Panc1 (cell line): ENCODE data around the gene NUP98.

ENCODE experiments used
- POLR2AphosphoS5 ChIP-seq: IDR thresholded peaks from 2 replicates; pipeline ENCODE4 v1.6.1; 2012; ENCODE audit warnings: mild to moderate bottlenecking, low read depth, low read length, moderate library complexity
- TCF7L2 ChIP-seq: IDR thresholded peaks from 2 replicates; pipeline ENCODE4 v1.6.1; 2011; ENCODE audit warnings: mild to moderate bottlenecking, low read depth, low read length, inconsistent platforms
- TF ChIP-seq, protein P1 (sequence below): fragments of 450-650 bp; IDR thresholded peaks from 2 replicates; pipeline ENCODE4 v1.5.1; 2017; ENCODE audit warnings: mild to moderate bottlenecking

DNA sequence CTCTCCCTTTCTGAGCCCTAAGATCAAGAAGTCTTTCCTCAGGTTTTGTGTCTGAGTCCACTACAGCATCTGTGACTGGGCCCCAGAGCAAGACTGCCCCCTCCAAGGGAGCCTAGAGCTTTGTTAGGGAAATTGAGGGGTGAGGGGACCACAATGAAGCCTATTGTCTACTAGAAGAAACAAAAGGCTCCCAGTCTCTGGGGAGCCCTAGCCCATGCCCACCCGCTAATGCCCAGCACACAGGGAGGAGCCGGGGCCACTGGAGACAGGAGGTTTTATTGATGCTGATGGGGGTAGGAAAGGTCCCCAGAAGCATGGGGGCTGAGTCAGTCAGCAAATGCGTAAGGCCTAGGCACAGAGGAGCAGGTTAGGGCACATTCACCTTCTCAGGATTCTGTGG lies 29.4 kb upstream of the NUP98 start:
- TF ChIP-seq, protein P1, sequence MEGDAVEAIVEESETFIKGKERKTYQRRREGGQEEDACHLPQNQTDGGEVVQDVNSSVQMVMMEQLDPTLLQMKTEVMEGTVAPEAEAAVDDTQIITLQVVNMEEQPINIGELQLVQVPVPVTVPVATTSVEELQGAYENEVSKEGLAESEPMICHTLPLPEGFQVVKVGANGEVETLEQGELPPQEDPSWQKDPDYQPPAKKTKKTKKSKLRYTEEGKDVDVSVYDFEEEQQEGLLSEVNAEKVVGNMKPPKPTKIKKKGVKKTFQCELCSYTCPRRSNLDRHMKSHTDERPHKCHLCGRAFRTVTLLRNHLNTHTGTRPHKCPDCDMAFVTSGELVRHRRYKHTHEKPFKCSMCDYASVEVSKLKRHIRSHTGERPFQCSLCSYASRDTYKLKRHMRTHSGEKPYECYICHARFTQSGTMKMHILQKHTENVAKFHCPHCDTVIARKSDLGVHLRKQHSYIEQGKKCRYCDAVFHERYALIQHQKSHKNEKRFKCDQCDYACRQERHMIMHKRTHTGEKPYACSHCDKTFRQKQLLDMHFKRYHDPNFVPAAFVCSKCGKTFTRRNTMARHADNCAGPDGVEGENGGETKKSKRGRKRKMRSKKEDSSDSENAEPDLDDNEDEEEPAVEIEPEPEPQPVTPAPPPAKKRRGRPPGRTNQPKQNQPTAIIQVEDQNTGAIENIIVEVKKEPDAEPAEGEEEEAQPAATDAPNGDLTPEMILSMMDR: no peak
- no peak for TF ChIP-seq POLR2AphosphoS5
- TF ChIP-seq TCF7L2: no peak
